GM10248 (cell line): Measurements from ENCODE around the gene MEF2B.
A peak's percentile ranks its signal among the peaks of the same experiment; 100 is the strongest.

Source experiments
- CTCF ChIA-PET: fragments of 300-600 bp; sonication (Branson Sonifier 250); formaldehyde crosslinking; extraction: SDS; loops from one replicate; lab custom pipeline; 2021; ENCODE audit warnings: antibody characterized with exemption; lab: Yijun Ruan, JAX
- POLR2A ChIA-PET: fragments of 350-650 bp; sonication (Branson Sonifier 250); formaldehyde crosslinking; extraction: SDS; loops from one replicate; lab custom pipeline; 2020; ENCODE audit warnings: antibody characterized with exemption; lab: Yijun Ruan, JAX
- DNase-seq: peaks from one replicate; pipeline ENCODE4 v3.0.0; 2012; ENCODE audit errors: extremely low spot score
- CTCF ChIP-seq: IDR thresholded peaks from 2 replicates; pipeline ENCODE4 v1.5.1; 2012; ENCODE audit warnings: mild to moderate bottlenecking, low read depth; ENCODE audit errors: extremely low read depth, missing control alignments, control extremely low read depth

Gene MEF2B

GRCh38 chr19:19160461-19161035 lies 9.5 kb downstream of the MEF2B start:
- TF ChIP-seq CTCF = no peak
- CTCF ChIA-PET = interaction anchor here (4.7 to 8.4 kb wide), 3 partner anchors 8 to 14 kb away, joined by 27 to 93 read pairs (median 67); partner anchors contain the start of gene MEF2B

GRCh38 chr19:19159534-19159933 lies 10.5 kb downstream of the MEF2B start:
- TF ChIP-seq CTCF = no peak
- DNase-seq = no peak
- CTCF ChIA-PET = interaction anchor here (1.0 to 8.4 kb wide), 4 partner anchors 9 to 49 kb away, joined by 3 to 93 read pairs (median 47); partner anchors contain the start of gene MEF2B
- POLR2A ChIA-PET = interaction anchor here (1.4 kb wide), 1 partner anchor 11 kb away, joined by 4 read pairs; the partner anchor contains the start of gene MEF2B

More at GRCh38 chr19:19160461-19161035, 9.5 kb downstream of the MEF2B start:
- DNase-seq = peak; percentile 79
- POLR2A ChIA-PET = interaction anchor here (1.4 kb wide), 1 partner anchor 10 kb away, joined by 4 read pairs; the partner anchor contains the start of gene MEF2B

GRCh38 chr19:19157808-19158207 lies 12.3 kb downstream of the MEF2B start:
- ChIA-PET CTCF (interaction anchor here (0.5 to 8.4 kb wide), 6 partner anchors 10 to 62 kb away, joined by 3 to 93 read pairs (median 19); partner anchors contain the start of gene MEF2B), POLR2A (interaction anchor here (0.7 to 1.5 kb wide), 4 partner anchors 11 to 871 kb away, joined by 3 to 5 read pairs (median 4); partner anchors contain the start of gene MEF2B)
- TF ChIP-seq CTCF = no peak
- no peak for DNase-seq

- DNase-seq = peak; percentile 77
- POLR2A ChIA-PET = interaction anchor here (1.0 kb wide), 1 partner anchor 11 kb away, joined by 4 read pairs; no protein-coding TSS in a partner anchor
- CTCF ChIA-PET = interaction anchor here (0.7 to 8.4 kb wide), 11 partner anchors 8 to 335 kb away, joined by 3 to 93 read pairs (median 6); partner anchors contain the start of gene MEF2B
- no peak for TF ChIP-seq CTCF
Measured at GRCh38 chr19:19155495-19156219, 14.4 kb downstream of the MEF2B start.

- no peak for DNase-seq
- ChIA-PET CTCF (interaction anchor here (0.7 to 8.4 kb wide), 6 partner anchors 7 to 25 kb away, joined by 3 to 93 read pairs (median 6); partner anchors contain the start of gene MEF2B), POLR2A (interaction anchor here (1.0 kb wide), 1 partner anchor 11 kb away, joined by 4 read pairs; no protein-coding TSS in a partner anchor)
- no peak for TF ChIP-seq CTCF
Measured at GRCh38 chr19:19154768-19155494, 15.1 kb downstream of the MEF2B start.
